Parathyroid adenoma (tissue), 2 donors: ENCODE measurements around the gene MSL2.

Source experiments
- H2AFZ ChIP-seq: fragments of 300-600 bp; sonication (generic); one replicate; pipeline ENCODE4 v1.7.0; 2017; ENCODE audit warnings: antibody characterized with exemption, mild to moderate bottlenecking
- H3K27ac ChIP-seq: fragments of 300-600 bp; sonication (generic); one replicate; pipeline ENCODE4 v1.7.0; 2017
- H3K27me3 ChIP-seq: fragments of 300-600 bp; sonication (generic); one replicate; pipeline ENCODE4 v1.7.0; 2017; ENCODE audit warnings: low read length; ENCODE audit not compliant: control insufficient read depth, insufficient read depth
- H3K36me3 ChIP-seq: fragments of 300-600 bp; sonication (generic); one replicate; pipeline ENCODE4 v1.7.0; 2017; ENCODE audit warnings: low read length; ENCODE audit not compliant: control insufficient read depth, insufficient read depth
- H3K4me1 ChIP-seq: fragments of 300-600 bp; sonication (generic); one replicate; pipeline ENCODE4 v1.7.0; 2017; ENCODE audit warnings: control low read depth
- H3K4me2 ChIP-seq: fragments of 300-600 bp; sonication (generic); one replicate; pipeline ENCODE4 v1.7.0; 2017; ENCODE audit warnings: low read length
- H3K4me3 ChIP-seq: fragments of 300-600 bp; sonication (generic); one replicate; pipeline ENCODE4 v1.7.0; 2017; ENCODE audit warnings: low read depth, low read length
- H3K79me2 ChIP-seq: fragments of 300-600 bp; sonication (generic); one replicate; pipeline ENCODE4 v1.7.0; 2017; ENCODE audit warnings: control low read depth
- H3K9ac ChIP-seq: fragments of 300-600 bp; sonication (generic); one replicate; pipeline ENCODE4 v1.7.0; 2017; ENCODE audit warnings: mild to moderate bottlenecking
- H3K9me3 ChIP-seq: fragments of 300-600 bp; sonication (generic); one replicate; pipeline ENCODE4 v1.7.0; 2017; ENCODE audit warnings: low read length; ENCODE audit not compliant: control insufficient read depth
- TF ChIP-seq, protein P1 (sequence below): fragments of 300-600 bp; sonication (generic); IDR thresholded peaks from one replicate; pipeline ENCODE4 v1.7.0; 2017; ENCODE audit warnings: antibody characterized with exemption, mild to moderate bottlenecking
- donor health status: primary hyperparathyroidism.

Gene MSL2

DNA sequence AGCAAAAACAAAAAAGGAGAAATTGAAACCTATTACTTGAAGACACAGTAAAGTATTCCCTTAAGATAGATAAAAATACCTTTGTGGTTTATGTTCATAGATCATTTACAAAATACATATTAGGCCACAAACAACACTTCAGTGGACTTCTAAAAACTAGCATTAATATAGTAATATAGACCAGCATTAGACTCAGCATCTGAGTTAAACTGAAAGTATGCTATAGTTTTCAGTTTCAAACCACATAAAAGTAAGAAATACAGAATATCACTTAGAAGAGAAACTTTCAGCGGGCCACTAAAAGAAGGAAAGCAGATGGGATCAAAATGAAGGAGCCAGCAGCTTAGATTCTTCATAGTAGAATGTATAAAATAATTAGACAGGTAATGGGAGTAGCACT is 86.6 kb downstream of the MSL2 start:
- Histone ChIP-seq H3K36me3 (no peaks in the 10 kb centered on the region), H3K79me2 (no peaks in the 10 kb centered on the region), H3K4me3 (no peak overlapping the region), H3K27me3 (no peaks in the 10 kb centered on the region), H3K4me1 (no peaks in the 10 kb centered on the region), H3K4me2 (no peak overlapping the region), H2AFZ (no peak overlapping the region), H3K27ac (no peak overlapping the region), H3K9ac (no peak overlapping the region), H3K9me3 (no peaks in the 10 kb centered on the region)
- TF ChIP-seq, protein P1, sequence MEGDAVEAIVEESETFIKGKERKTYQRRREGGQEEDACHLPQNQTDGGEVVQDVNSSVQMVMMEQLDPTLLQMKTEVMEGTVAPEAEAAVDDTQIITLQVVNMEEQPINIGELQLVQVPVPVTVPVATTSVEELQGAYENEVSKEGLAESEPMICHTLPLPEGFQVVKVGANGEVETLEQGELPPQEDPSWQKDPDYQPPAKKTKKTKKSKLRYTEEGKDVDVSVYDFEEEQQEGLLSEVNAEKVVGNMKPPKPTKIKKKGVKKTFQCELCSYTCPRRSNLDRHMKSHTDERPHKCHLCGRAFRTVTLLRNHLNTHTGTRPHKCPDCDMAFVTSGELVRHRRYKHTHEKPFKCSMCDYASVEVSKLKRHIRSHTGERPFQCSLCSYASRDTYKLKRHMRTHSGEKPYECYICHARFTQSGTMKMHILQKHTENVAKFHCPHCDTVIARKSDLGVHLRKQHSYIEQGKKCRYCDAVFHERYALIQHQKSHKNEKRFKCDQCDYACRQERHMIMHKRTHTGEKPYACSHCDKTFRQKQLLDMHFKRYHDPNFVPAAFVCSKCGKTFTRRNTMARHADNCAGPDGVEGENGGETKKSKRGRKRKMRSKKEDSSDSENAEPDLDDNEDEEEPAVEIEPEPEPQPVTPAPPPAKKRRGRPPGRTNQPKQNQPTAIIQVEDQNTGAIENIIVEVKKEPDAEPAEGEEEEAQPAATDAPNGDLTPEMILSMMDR = no peak

DNA sequence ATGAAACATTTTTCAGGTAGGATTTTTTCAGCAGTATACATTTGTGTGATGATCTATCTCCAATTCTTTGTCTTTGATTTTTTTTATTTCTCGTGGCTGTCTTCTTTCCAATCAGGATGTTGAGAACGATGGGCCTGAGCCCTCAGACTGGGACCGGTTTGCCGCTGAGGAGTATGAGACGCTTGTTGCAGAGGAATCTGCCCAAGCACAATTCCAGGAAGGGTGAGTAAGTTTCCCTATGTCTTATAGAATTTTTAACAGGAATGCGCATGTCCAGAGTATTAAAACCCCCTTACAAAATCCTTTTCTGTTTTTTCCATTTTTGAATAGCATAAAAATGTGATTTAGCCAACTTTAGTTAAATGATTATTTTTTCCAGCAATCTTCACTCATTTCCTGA is 90.0 kb downstream of the MSL2 start:
- H3K4me2 ChIP-seq = no peak overlapping the region
- H3K79me2 ChIP-seq = no peaks in the 10 kb centered on the region
- H3K27ac ChIP-seq = no peak overlapping the region
- H3K27me3 ChIP-seq = no peaks in the 10 kb centered on the region
- H3K9ac ChIP-seq = no peak overlapping the region
- H3K9me3 ChIP-seq = no peaks in the 10 kb centered on the region
- no peaks in the 10 kb centered on the region for H3K36me3 ChIP-seq
- no peak overlapping the region for H3K4me3 ChIP-seq
- no peaks in the 10 kb centered on the region for H3K4me1 ChIP-seq
- TF ChIP-seq, protein P1 = no peak
- H2AFZ ChIP-seq = no peak overlapping the region

DNA sequence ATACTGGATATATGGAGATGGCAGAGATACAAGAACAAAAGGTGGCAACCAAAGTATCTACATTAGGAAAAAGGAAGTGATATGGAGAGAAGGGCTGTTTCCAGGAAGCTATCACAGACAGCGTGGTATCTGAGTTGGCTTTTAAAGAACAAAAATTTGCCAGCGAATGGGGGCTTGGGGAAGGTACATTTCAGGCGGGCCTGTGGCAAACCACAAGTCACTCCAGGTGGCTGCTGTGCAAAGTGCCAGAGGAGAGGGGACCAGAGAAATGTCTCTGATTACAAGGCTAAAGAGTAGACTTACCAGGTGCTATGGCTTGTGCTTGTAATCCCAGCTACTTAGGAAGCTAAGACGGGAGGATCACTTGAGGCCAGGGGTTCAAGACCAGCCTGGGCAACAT is 91.1 kb downstream of the MSL2 start:
- H3K79me2 ChIP-seq = no peaks in the 10 kb centered on the region
- H3K4me3 ChIP-seq = no peak overlapping the region
- no peak overlapping the region for H3K27ac ChIP-seq
- no peak overlapping the region for H3K9ac ChIP-seq
- H3K4me1 ChIP-seq = no peaks in the 10 kb centered on the region
- TF ChIP-seq, protein P1 = no peak
- H2AFZ ChIP-seq = no peak overlapping the region
- no peaks in the 10 kb centered on the region for H3K36me3 ChIP-seq
- no peaks in the 10 kb centered on the region for H3K9me3 ChIP-seq
- no peak overlapping the region for H3K4me2 ChIP-seq
- no peaks in the 10 kb centered on the region for H3K27me3 ChIP-seq
